K562 (cell line): ENCODE measurements around the gene SUGT1. TPM values are rescaled to one million over a fixed set of nuclear protein-coding genes. Genes with fewer than 3 reads are reported as not detected.

Experiments
- ATAC-seq: fragments of 200-7000 bp; cut with Tn5 transposase; 3 replicates; pipeline ENCODE4 v1.9.1; 2020; ENCODE audit warnings: moderate library complexity
- BruUV-seq: library from RNA; stranded (reverse); fragments of 400-500 nt; replicated peaks from 2 replicates; lab custom pipeline; 2021; lab: Mats Ljungman, UMichigan
- CTCF ChIA-PET: fragments of 300-600 bp; formaldehyde crosslinking; extraction: SDS; loops from one replicate; lab custom pipeline; 2021; ENCODE audit warnings: low intra/inter-chr PET ratio; lab: Yijun Ruan, JAX
- POLR2A ChIA-PET: fragments of 300-600, 350-650 bp; sonication (Branson Sonifier 250); formaldehyde crosslinking; extraction: SDS; loops from one replicate; lab custom pipeline; 2021; ENCODE audit warnings: antibody characterized with exemption, inconsistent platforms; lab: Yijun Ruan, JAX
- DNase-seq, 4 experiments: peaks; one replicate each; pipeline versions ENCODE4 v3.0.0 to v3.0.0-alpha.2; 2011 to 2018; ENCODE audit warnings: low spot score in 3 of 4, mixed read lengths in 3 of 4; ENCODE audit errors: extremely low read depth in 1 of 4
- FAIRE-seq: peaks from 2 replicates; lab custom pipeline; 2011; peaks lifted over from hg19 to GRCh38; lab: Jason Lieb, UNC
- H2AFZ ChIP-seq: 2 replicates; pipeline ENCODE4 v1.6.0; 2011; ENCODE audit warnings: low read depth, low read length, control low read depth, inconsistent platforms
- H3K27ac ChIP-seq: fragments of 200-600 bp; 3 replicates; pipeline ENCODE4 v1.8.0; 2011; ENCODE audit warnings: low read depth, mild to moderate bottlenecking, control low read depth, inconsistent platforms, low read length, moderate library complexity, mixed read lengths; ENCODE audit errors: extremely low read depth
- H3K27me3 ChIP-seq, 2 experiments: fragments of 300-600 bp in 1 of 2; 2 replicates in 1 of 2; 3 replicates in 1 of 2; pipeline versions ENCODE4 v1.6.0 to v1.8.0; 2011; ENCODE audit warnings: inconsistent platforms in 2 of 2, low read length in 2 of 2, mild to moderate bottlenecking in 1 of 2, mixed read lengths in 1 of 2, moderate library complexity in 1 of 2; ENCODE audit not compliant: control insufficient read depth in 2 of 2, insufficient read depth in 2 of 2
- H3K36me3 ChIP-seq: fragments of 300-600 bp; 3 replicates; pipeline ENCODE4 v1.8.0; 2011; ENCODE audit warnings: mild to moderate bottlenecking, low read length, inconsistent platforms; ENCODE audit not compliant: control insufficient read depth, insufficient read depth
- H3K4me1 ChIP-seq, 2 experiments: fragments of 200-600 bp in 1 of 2; replicated peaks in 1 of 2; 2 replicates in 1 of 2; 3 replicates in 1 of 2; pipeline versions ENCODE4 v1.5.1 to v1.8.0; 2011; ENCODE audit warnings: inconsistent platforms in 2 of 2, low read length in 2 of 2, mild to moderate bottlenecking in 1 of 2, mixed read lengths in 1 of 2, moderate library complexity in 1 of 2; ENCODE audit not compliant: control insufficient read depth in 2 of 2, insufficient read depth in 2 of 2
- H3K4me2 ChIP-seq: 2 replicates; pipeline ENCODE4 v1.6.1; 2011; ENCODE audit warnings: low read length, control low read depth, inconsistent platforms, mixed read lengths; ENCODE audit not compliant: insufficient read depth
- H3K4me3 ChIP-seq: fragments of 200-600 bp; sonication (generic), shearing (Covaris generic); 2 replicates; pipeline ENCODE4 v1.5.1; 2016; ENCODE audit warnings: control low read depth, inconsistent platforms
- H3K79me2 ChIP-seq: fragments of 200-600 bp; 3 replicates; pipeline ENCODE4 v1.8.0; 2011; ENCODE audit warnings: low read length, inconsistent platforms; ENCODE audit not compliant: control insufficient read depth, insufficient read depth
- H3K9ac ChIP-seq, 2 experiments: 2 replicates each; pipeline versions ENCODE4 v1.6.0 to v1.6.1; 2011; ENCODE audit warnings: low read depth in 2 of 2, low read length in 2 of 2, control low read depth in 1 of 2, inconsistent platforms in 1 of 2, mild to moderate bottlenecking in 1 of 2, mixed read lengths in 1 of 2; ENCODE audit not compliant: insufficient read depth in 1 of 2
- H3K9me1 ChIP-seq: one replicate; pipeline ENCODE4 v1.6.0; 2011; ENCODE audit warnings: inconsistent platforms, mild to moderate bottlenecking, low read length, moderate library complexity; ENCODE audit not compliant: control insufficient read depth, insufficient read depth
- H3K9me3 ChIP-seq: replicated peaks from 2 replicates; pipeline ENCODE4 v1.5.1; 2011; ENCODE audit warnings: low read depth, low read length, inconsistent platforms; ENCODE audit not compliant: control insufficient read depth, insufficient read depth
- H4K20me1 ChIP-seq: replicated peaks from 2 replicates; pipeline ENCODE4 v1.6.1; 2011; ENCODE audit warnings: low read length, inconsistent platforms, mixed read lengths; ENCODE audit not compliant: control insufficient read depth, insufficient read depth
- IFI16 ChIP-seq: fragments of 250-450 bp; sonication (Bioruptor Pico); IDR thresholded peaks from 2 replicates; pipeline ENCODE4 v2.1.2; 2022; ENCODE audit warnings: mild to moderate bottlenecking, inconsistent platforms
- NRF1 ChIP-seq, 2 experiments: fragments of 450-650 bp; IDR thresholded peaks in 1 of 2; conservative IDR thresholded peaks in 1 of 2; 2 replicates each; pipeline ENCODE4 v1.6.1; 2014; ENCODE audit warnings: mild to moderate bottlenecking in 2 of 2
- RBM14 ChIP-seq: fragments of 200-400 bp; formaldehyde crosslinking; IDR thresholded peaks from 2 replicates; pipeline ENCODE4 v1.6.1; 2018; ENCODE audit warnings: low read depth, mild to moderate bottlenecking, low read length, moderate library complexity, borderline replicate concordance; ENCODE audit not compliant: insufficient read depth
- TGIF2 ChIP-seq: sonication (generic); formaldehyde crosslinking; IDR thresholded peaks from 2 replicates; pipeline ENCODE4 v1.8.1; 2022; ENCODE audit warnings: mild to moderate bottlenecking, missing genetic modification reagents, moderate library complexity
- WGBS: fragments of 100-300 bp; shearing (Covaris generic); methylation state at CpG from one replicate; pipeline ENCODE4 v1.1.6; 2016; ENCODE audit warnings: low coverage, mixed read lengths; ENCODE audit not compliant: insufficient coverage; ENCODE audit errors: missing lambda C conversion rate; 5-methylcytosine and 5-hydroxymethylcytosine counted together
- in situ Hi-C: fragments of 300-500 bp; cut with MboI; formaldehyde crosslinking; loops from 4 replicates; pipeline ENCODE4 v1.15.0; 2018; ENCODE audit warnings: inconsistent platforms, mixed read lengths
- intact Hi-C: fragments of 100-400 bp; cut with micrococcal nuclease; formaldehyde crosslinking; loops from 2 replicates; pipeline ENCODE4 v1.14.2; 2022
- polyA plus RNA-seq, 8 experiments: library from polyadenylated mRNA; depleted of rRNA in 4 of 8; stranded (reverse) in 5 of 8; unstranded in 3 of 8; fragments of >200 nt; fragmentation: Nextera tagmentation in 2 of 8; fragmentation: Illumina TruSeq in 1 of 8; extraction: Ambion mirVana in 2 of 8; extraction: Trizol in 1 of 8; gene quantifications; 2 replicates each; pipeline versions ENCODE4 v1.2.1 to v1.2.3, GENCODE V29; 2011 to 2014; ENCODE audit warnings: inconsistent platforms in 1 of 8, missing spikeins in 1 of 8
- total RNA-seq, 7 experiments: library from RNA; depleted of rRNA in 6 of 7; stranded (reverse); fragments of >200 nt in 6 of 7; fragmentation: Illumina TruSeq in 2 of 7; extraction: Trizol in 2 of 7; gene quantifications; 2 replicates each; pipeline versions ENCODE4 v1.2.1 to v1.2.3, GENCODE V29; 2011 to 2021; ENCODE audit warnings: low replicate concordance in 1 of 7

Gene SUGT1
- total and polyA plus RNA-seq, 9 of the 15 experiments (the other 6 are each of a cell fraction or from before 2014, with no cell fraction given) = 38.1 to 67.1 (median 53.8) TPM

GRCh38 chr13:52749419-52749818 lies 96.8 kb downstream of the SUGT1 start:
- no peaks in the 10 kb centered on the region for H4K20me1 ChIP-seq
- no peak for ATAC-seq
- no peak overlapping the region for H3K27ac ChIP-seq
- no peaks in the 10 kb centered on the region for H3K9me3 ChIP-seq
- no peak for TF ChIP-seq TGIF2 (CRISPR knock-in tag)
- no peak for TF ChIP-seq RBM14
- TF ChIP-seq IFI16 (CRISPR knock-in tag) = no peak
- no peak for TF ChIP-seq NRF1 (conservative IDR thresholded peaks at IDR 0.05 in 1 of 2, IDR thresholded peaks at IDR 0.05 in 1 of 2)
- no peak for FAIRE-seq
- H3K36me3 ChIP-seq = no peaks in the 10 kb centered on the region
- no peak overlapping the region for H3K4me3 ChIP-seq
- no peak overlapping the region for H2AFZ ChIP-seq
- H3K4me1 ChIP-seq = no peaks in the 10 kb centered on the region
- in situ Hi-C loops (no loop called here), intact Hi-C loops (no loop called here)
- H3K9ac ChIP-seq = no peak overlapping the region
- no peaks in the 10 kb centered on the region for H3K9me1 ChIP-seq
- DNase-seq = no peak
- 0% methylated on average over 4 of the region's 5 CpGs for WGBS
- BruUV-seq = no TSS peak
- no peak overlapping the region for H3K4me2 ChIP-seq
- H3K79me2 ChIP-seq = no peaks in the 10 kb centered on the region
- CTCF ChIA-PET = no interaction called here
- POLR2A ChIA-PET = no interaction called here
- peaks cover 4 to 5% of the 10 kb centered on the region in 2 experiments; a peak in 4 of 5 replicates for H3K27me3 ChIP-seq

Other genes starting within 250 kb of the SUGT1 start
- 0.05 and 0.12 TPM in 2 replicates for gene THSD1, start 246.7 kb upstream of the SUGT1 start, total RNA-seq (2014; rRNA removed)
- gene THSD1, start 246.7 kb upstream of the SUGT1 start, total RNA-seq (2014; rRNA removed; fragmentation: Illumina TruSeq; extraction: Trizol) = 0.06 TPM in 1 of 2 replicates, not detected in the other
- gene THSD1, start 246.7 kb upstream of the SUGT1 start, total RNA-seq (2015; rRNA removed; fragmentation: Illumina TruSeq; extraction: Trizol) = 0.11 TPM in 2 replicates
- 0.09 TPM in 2 replicates for gene THSD1, start 246.7 kb upstream of the SUGT1 start, total RNA-seq (2021)
- 0.04 and 0.24 TPM in 2 replicates for gene THSD1, start 246.7 kb upstream of the SUGT1 start, polyA plus RNA-seq (2011; rRNA removed)
- 0.03 and 0.04 TPM in 2 replicates for gene THSD1, start 246.7 kb upstream of the SUGT1 start, polyA plus RNA-seq (2014; fragmentation: Illumina TruSeq; extraction: Trizol)
- gene THSD1, start 246.7 kb upstream of the SUGT1 start, polyA plus RNA-seq (2014; fragmentation: Nextera tagmentation; extraction: Ambion mirVana) = under 1 TPM in 1 of 2 experiments, not detected in 1; 0.01 TPM
- 0.03 and 0.35 TPM in 2 replicates for gene THSD1, start 246.7 kb upstream of the SUGT1 start, polyA plus RNA-seq (2014; rRNA removed)
- gene VPS36, start 202.2 kb upstream of the SUGT1 start, total RNA-seq (2014; rRNA removed) = 21.6 and 23.7 TPM in 2 replicates
- gene VPS36, start 202.2 kb upstream of the SUGT1 start, total RNA-seq (2014; rRNA removed; fragmentation: Illumina TruSeq; extraction: Trizol) = 29.8 and 31.6 TPM in 2 replicates
- gene VPS36, start 202.2 kb upstream of the SUGT1 start, total RNA-seq (2015; rRNA removed; fragmentation: Illumina TruSeq; extraction: Trizol) = 29.3 and 30.6 TPM in 2 replicates
- gene VPS36, start 202.2 kb upstream of the SUGT1 start, total RNA-seq (2021) = 22.5 and 24.6 TPM in 2 replicates
- 18.8 and 24.6 TPM in 2 replicates for gene VPS36, start 202.2 kb upstream of the SUGT1 start, polyA plus RNA-seq (2011; rRNA removed)
- 22.5 and 28.1 TPM in 2 replicates for gene VPS36, start 202.2 kb upstream of the SUGT1 start, polyA plus RNA-seq (2014; fragmentation: Illumina TruSeq; extraction: Trizol)
- 10 to 100 TPM in 1 of 2 experiments, 1 to 10 TPM in 1; 8.4 to 12.2 TPM for gene VPS36, start 202.2 kb upstream of the SUGT1 start, polyA plus RNA-seq (2014; fragmentation: Nextera tagmentation; extraction: Ambion mirVana)
- gene VPS36, start 202.2 kb upstream of the SUGT1 start, polyA plus RNA-seq (2014; rRNA removed) = 20.3 and 24.0 TPM in 2 replicates
- 31.3 and 34.8 TPM in 2 replicates for gene CKAP2, start 197.4 kb upstream of the SUGT1 start, total RNA-seq (2014; rRNA removed)
- gene CKAP2, start 197.4 kb upstream of the SUGT1 start, total RNA-seq (2014; rRNA removed; fragmentation: Illumina TruSeq; extraction: Trizol) = 45.5 and 54.6 TPM in 2 replicates
- gene CKAP2, start 197.4 kb upstream of the SUGT1 start, total RNA-seq (2015; rRNA removed; fragmentation: Illumina TruSeq; extraction: Trizol) = 47.7 and 55.1 TPM in 2 replicates
- gene CKAP2, start 197.4 kb upstream of the SUGT1 start, total RNA-seq (2021) = 41.4 and 45.1 TPM in 2 replicates
- 17.9 and 24.2 TPM in 2 replicates for gene CKAP2, start 197.4 kb upstream of the SUGT1 start, polyA plus RNA-seq (2011; rRNA removed)
- 53.5 and 63.5 TPM in 2 replicates for gene CKAP2, start 197.4 kb upstream of the SUGT1 start, polyA plus RNA-seq (2014; fragmentation: Illumina TruSeq; extraction: Trizol)
- 10 to 100 TPM; 21.9 to 26.8 TPM for gene CKAP2, start 197.4 kb upstream of the SUGT1 start, polyA plus RNA-seq (2014; fragmentation: Nextera tagmentation; extraction: Ambion mirVana)
- 24.8 and 31.5 TPM in 2 replicates for gene CKAP2, start 197.4 kb upstream of the SUGT1 start, polyA plus RNA-seq (2014; rRNA removed)
- gene HNRNPA1L2, start 10.4 kb upstream of the SUGT1 start, total RNA-seq (2014; rRNA removed) = 3.7 and 4.1 TPM in 2 replicates
- gene HNRNPA1L2, start 10.4 kb upstream of the SUGT1 start, total RNA-seq (2014; rRNA removed; fragmentation: Illumina TruSeq; extraction: Trizol) = 6.8 and 8.5 TPM in 2 replicates
- 4.7 and 5.7 TPM in 2 replicates for gene HNRNPA1L2, start 10.4 kb upstream of the SUGT1 start, total RNA-seq (2015; rRNA removed; fragmentation: Illumina TruSeq; extraction: Trizol)
- 5.3 and 5.5 TPM in 2 replicates for gene HNRNPA1L2, start 10.4 kb upstream of the SUGT1 start, total RNA-seq (2021)
- 5.0 and 7.6 TPM in 2 replicates for gene HNRNPA1L2, start 10.4 kb upstream of the SUGT1 start, polyA plus RNA-seq (2011; rRNA removed)
- gene HNRNPA1L2, start 10.4 kb upstream of the SUGT1 start, polyA plus RNA-seq (2014; fragmentation: Illumina TruSeq; extraction: Trizol) = 9.0 and 10.1 TPM in 2 replicates
- 1 to 10 TPM; 4.6 to 9.2 TPM for gene HNRNPA1L2, start 10.4 kb upstream of the SUGT1 start, polyA plus RNA-seq (2014; fragmentation: Nextera tagmentation; extraction: Ambion mirVana)
- 10.6 and 10.8 TPM in 2 replicates for gene HNRNPA1L2, start 10.4 kb upstream of the SUGT1 start, polyA plus RNA-seq (2014; rRNA removed)
- gene CNMD, start 87.0 kb downstream of the SUGT1 start, total RNA-seq (2014; rRNA removed) = not detected in 2 replicates
- not detected in 2 replicates for gene CNMD, start 87.0 kb downstream of the SUGT1 start, total RNA-seq (2014; rRNA removed; fragmentation: Illumina TruSeq; extraction: Trizol)
- not detected in 2 replicates for gene CNMD, start 87.0 kb downstream of the SUGT1 start, total RNA-seq (2015; rRNA removed; fragmentation: Illumina TruSeq; extraction: Trizol)
- not detected in 2 replicates for gene CNMD, start 87.0 kb downstream of the SUGT1 start, total RNA-seq (2021)
- not detected in 2 replicates for gene CNMD, start 87.0 kb downstream of the SUGT1 start, polyA plus RNA-seq (2011; rRNA removed)
- not detected in 2 replicates for gene CNMD, start 87.0 kb downstream of the SUGT1 start, polyA plus RNA-seq (2014; fragmentation: Illumina TruSeq; extraction: Trizol)
- gene CNMD, start 87.0 kb downstream of the SUGT1 start, polyA plus RNA-seq (2014; fragmentation: Nextera tagmentation; extraction: Ambion mirVana) = not detected
- gene CNMD, start 87.0 kb downstream of the SUGT1 start, polyA plus RNA-seq (2014; rRNA removed) = not detected in 2 replicates
- gene PCDH8, start 195.8 kb downstream of the SUGT1 start, total RNA-seq (2014; rRNA removed) = not detected in 2 replicates
- not detected in 2 replicates for gene PCDH8, start 195.8 kb downstream of the SUGT1 start, total RNA-seq (2014; rRNA removed; fragmentation: Illumina TruSeq; extraction: Trizol)
- not detected in 2 replicates for gene PCDH8, start 195.8 kb downstream of the SUGT1 start, total RNA-seq (2015; rRNA removed; fragmentation: Illumina TruSeq; extraction: Trizol)
- not detected in 2 replicates for gene PCDH8, start 195.8 kb downstream of the SUGT1 start, total RNA-seq (2021)
- gene PCDH8, start 195.8 kb downstream of the SUGT1 start, polyA plus RNA-seq (2011; rRNA removed) = not detected in 2 replicates
- gene PCDH8, start 195.8 kb downstream of the SUGT1 start, polyA plus RNA-seq (2014; fragmentation: Illumina TruSeq; extraction: Trizol) = not detected in 2 replicates
- gene PCDH8, start 195.8 kb downstream of the SUGT1 start, polyA plus RNA-seq (2014; fragmentation: Nextera tagmentation; extraction: Ambion mirVana) = not detected
- gene PCDH8, start 195.8 kb downstream of the SUGT1 start, polyA plus RNA-seq (2014; rRNA removed) = not detected in 2 replicates